K562 (cell line): ENCODE results near the gene ADAM15. TPM values are rescaled to one million over a fixed set of nuclear protein-coding genes. Genes with fewer than 3 reads are reported as not detected.

Experiments
- JUN ChIP-seq, 2 experiments: sonication (generic) in 1 of 2; formaldehyde crosslinking in 1 of 2; IDR thresholded peaks; 2 replicates each; pipeline versions ENCODE4 v1.6.1 to v1.8.0; 2012 to 2022; ENCODE audit warnings: borderline replicate concordance in 2 of 2, mild to moderate bottlenecking in 2 of 2, improper control_type of control experiment in 1 of 2, low read depth in 1 of 2, low read length in 1 of 2, missing genetic modification reagents in 1 of 2
- POLR2A ChIP-seq: fragments of 450-650 bp; conservative IDR thresholded peaks from 2 replicates; pipeline ENCODE4 v1.6.1; 2016
- RBM15 ChIP-seq: fragments of 200-400 bp; formaldehyde crosslinking; IDR thresholded peaks from 2 replicates; pipeline ENCODE4 v1.6.1; 2018; ENCODE audit warnings: mild to moderate bottlenecking, low read length, moderate library complexity; ENCODE audit not compliant: insufficient read depth
- SLC30A9 ChIP-seq: fragments of 250-450 bp; sonication (Bioruptor Pico); IDR thresholded peaks from 2 replicates; pipeline ENCODE4 v1.8.0; 2022; ENCODE audit warnings: mild to moderate bottlenecking, moderate library complexity
- SRSF3 ChIP-seq: fragments of 200-400 bp; formaldehyde crosslinking; IDR thresholded peaks from 2 replicates; pipeline ENCODE4 v1.6.1; 2016; ENCODE audit warnings: mild to moderate bottlenecking, low read length, moderate library complexity; ENCODE audit not compliant: insufficient read depth
- TCFL5 ChIP-seq: fragments of 250-450 bp; sonication (Bioruptor Pico); conservative IDR thresholded peaks from 2 replicates; pipeline ENCODE4 v1.6.1; 2021; ENCODE audit warnings: mild to moderate bottlenecking, moderate library complexity, matching md5 sums
- ZFP36 ChIP-seq: fragments of 150-350 bp; IDR thresholded peaks from 2 replicates; pipeline ENCODE4 v1.6.1; 2018; ENCODE audit warnings: low read length, low read depth; ENCODE audit not compliant: partially characterized antibody
- ZNF121 ChIP-seq: sonication (generic); formaldehyde crosslinking; conservative IDR thresholded peaks from 2 replicates; pipeline ENCODE4 v1.8.0; 2022; ENCODE audit warnings: missing genetic modification reagents
- ZNF140 ChIP-seq: fragments of 250-450 bp; sonication (Bioruptor Pico); IDR thresholded peaks from 2 replicates; pipeline ENCODE4 v1.8.0; 2021; ENCODE audit warnings: moderate library complexity, mild to moderate bottlenecking, inconsistent platforms
- ZNF436 ChIP-seq: fragments of 250-450, 450-650 bp; sonication (Bioruptor Pico); formaldehyde crosslinking; IDR thresholded peaks from 2 replicates; pipeline ENCODE4 v1.7.0; 2020; ENCODE audit warnings: mild to moderate bottlenecking
- polyA plus RNA-seq, 8 experiments: library from polyadenylated mRNA; depleted of rRNA in 4 of 8; stranded (reverse) in 5 of 8; unstranded in 3 of 8; fragments of >200 nt; fragmentation: Nextera tagmentation in 2 of 8; fragmentation: Illumina TruSeq in 1 of 8; extraction: Ambion mirVana in 2 of 8; extraction: Trizol in 1 of 8; gene quantifications; 2 replicates each; pipeline versions ENCODE4 v1.2.1 to v1.2.3, GENCODE V29; 2011 to 2014; ENCODE audit warnings: inconsistent platforms in 1 of 8, missing spikeins in 1 of 8
- total RNA-seq, 7 experiments: library from RNA; depleted of rRNA in 6 of 7; stranded (reverse); fragments of >200 nt in 6 of 7; fragmentation: Illumina TruSeq in 2 of 7; extraction: Trizol in 2 of 7; gene quantifications; 2 replicates each; pipeline versions ENCODE4 v1.2.1 to v1.2.3, GENCODE V29; 2011 to 2021; ENCODE audit warnings: low replicate concordance in 1 of 7
- TF ChIP-seq, protein P1 (sequence below): sonication (generic); formaldehyde crosslinking; IDR thresholded peaks from 2 replicates; pipeline ENCODE4 v1.8.0; 2022; ENCODE audit warnings: missing genetic modification reagents, mild to moderate bottlenecking, borderline replicate concordance
- TF ChIP-seq, protein P2 (sequence below), 2 experiments: fragments of 200-800 bp in 1 of 2; sonication (Bioruptor generic) in 1 of 2; sonication (generic) in 1 of 2; formaldehyde crosslinking in 1 of 2; IDR thresholded peaks in 1 of 2; conservative IDR thresholded peaks in 1 of 2; 2 replicates each; pipeline versions ENCODE4 v1.5.0 to v1.6.1; 2016 to 2020; ENCODE audit warnings: missing compliant biosample characterization in 1 of 2, missing genetic modification characterization in 1 of 2, missing genetic modification reagents in 1 of 2
- TF ChIP-seq, protein P3 (sequence below): fragments of 450-650 bp; formaldehyde crosslinking; IDR thresholded peaks from 2 replicates; pipeline ENCODE4 v1.4.0; 2020; ENCODE audit warnings: mild to moderate bottlenecking, mixed read lengths
- TF ChIP-seq, protein P4 (sequence below): fragments of 450-650 bp; formaldehyde crosslinking; IDR thresholded peaks from 2 replicates; pipeline ENCODE4 v1.4.0; 2020; ENCODE audit warnings: mild to moderate bottlenecking, moderate library complexity
- TF ChIP-seq, protein P5 (sequence below): fragments of 450-650 bp; IDR thresholded peaks from 2 replicates; pipeline ENCODE4 v1.7.1; 2018; ENCODE audit warnings: mild to moderate bottlenecking, low read depth; ENCODE audit not compliant: partially characterized antibody
- TF ChIP-seq, protein P6 (sequence below): IDR thresholded peaks from 2 replicates; pipeline ENCODE4 v1.6.1; 2012; ENCODE audit warnings: low read depth, low read length, improper control_type of control experiment, borderline replicate concordance

The ADAM15 gene
- total and polyA plus RNA-seq, 9 of the 15 experiments (the other 6 are each of a cell fraction or from before 2014, with no cell fraction given), result 0.69 to 72.3 (median 32.8) TPM

DNA sequence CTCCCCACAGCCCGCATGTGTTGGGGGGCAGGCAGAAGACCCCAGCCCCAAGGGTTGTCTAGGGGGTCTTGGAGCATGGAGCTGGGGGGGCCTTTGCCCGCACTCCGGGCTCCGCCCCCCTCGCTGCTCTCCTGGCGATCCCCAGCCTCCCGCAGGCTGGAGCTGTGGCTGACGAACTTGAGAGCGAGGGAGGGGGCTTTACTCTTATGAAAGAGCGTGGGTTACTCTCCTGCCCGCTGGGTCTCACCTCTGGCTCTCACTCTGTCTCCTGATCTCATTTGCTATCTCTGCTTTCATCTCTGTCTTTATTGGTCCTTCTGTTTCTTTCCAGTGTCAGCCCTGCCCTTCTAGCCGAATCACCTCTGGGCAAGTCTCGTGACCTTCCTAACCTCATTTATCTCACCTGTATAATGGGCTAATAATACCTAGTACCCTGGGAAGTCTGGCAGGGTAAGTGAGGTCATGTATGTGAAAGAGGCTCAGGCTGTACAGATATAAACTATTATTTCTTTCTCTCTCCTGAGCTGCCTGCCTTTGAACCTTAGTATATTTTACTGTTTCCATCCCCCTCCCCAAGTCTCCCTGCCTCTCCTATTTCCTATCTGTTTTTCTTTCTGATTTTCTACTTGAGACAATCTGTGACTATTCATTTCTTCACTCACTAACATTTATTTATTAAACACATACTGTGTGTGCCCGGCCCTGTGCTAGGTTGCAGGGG, 13.2 kb downstream of the ADAM15 start (continued):
- TF ChIP-seq RBM15 (no peak), ZFP36 (no peak), ZNF140 (CRISPR knock-in tag) (no peak), POLR2A (no peak), JUN (IDR thresholded peaks at IDR 0.05; ENCODE audit: borderline replicate concordance, low read depth, low read length) (no peak), JUN (CRISPR knock-in tag; IDR thresholded peaks at IDR 0.05; ENCODE audit: borderline replicate concordance) (no peak), SRSF3 (no peak), TCFL5 (CRISPR knock-in tag) (no peak), SLC30A9 (CRISPR knock-in tag) (no peak), ZNF121 (CRISPR knock-in tag) (no peak), ZNF436 (CRISPR knock-in tag) (no peak)
- TF ChIP-seq, protein P1, sequence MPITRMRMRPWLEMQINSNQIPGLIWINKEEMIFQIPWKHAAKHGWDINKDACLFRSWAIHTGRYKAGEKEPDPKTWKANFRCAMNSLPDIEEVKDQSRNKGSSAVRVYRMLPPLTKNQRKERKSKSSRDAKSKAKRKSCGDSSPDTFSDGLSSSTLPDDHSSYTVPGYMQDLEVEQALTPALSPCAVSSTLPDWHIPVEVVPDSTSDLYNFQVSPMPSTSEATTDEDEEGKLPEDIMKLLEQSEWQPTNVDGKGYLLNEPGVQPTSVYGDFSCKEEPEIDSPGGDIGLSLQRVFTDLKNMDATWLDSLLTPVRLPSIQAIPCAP (CRISPR knock-in tag), result no peak
- TF ChIP-seq, protein P2, sequence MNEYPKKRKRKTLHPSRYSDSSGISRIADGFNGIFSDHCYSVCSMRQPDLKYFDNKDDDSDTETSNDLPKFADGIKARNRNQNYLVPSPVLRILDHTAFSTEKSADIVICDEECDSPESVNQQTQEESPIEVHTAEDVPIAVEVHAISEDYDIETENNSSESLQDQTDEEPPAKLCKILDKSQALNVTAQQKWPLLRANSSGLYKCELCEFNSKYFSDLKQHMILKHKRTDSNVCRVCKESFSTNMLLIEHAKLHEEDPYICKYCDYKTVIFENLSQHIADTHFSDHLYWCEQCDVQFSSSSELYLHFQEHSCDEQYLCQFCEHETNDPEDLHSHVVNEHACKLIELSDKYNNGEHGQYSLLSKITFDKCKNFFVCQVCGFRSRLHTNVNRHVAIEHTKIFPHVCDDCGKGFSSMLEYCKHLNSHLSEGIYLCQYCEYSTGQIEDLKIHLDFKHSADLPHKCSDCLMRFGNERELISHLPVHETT (CRISPR knock-in tag; conservative IDR thresholded peaks at IDR 0.05 in 1 of 2, IDR thresholded peaks at IDR 0.05 in 1 of 2), result no peak
- TF ChIP-seq, protein P3, sequence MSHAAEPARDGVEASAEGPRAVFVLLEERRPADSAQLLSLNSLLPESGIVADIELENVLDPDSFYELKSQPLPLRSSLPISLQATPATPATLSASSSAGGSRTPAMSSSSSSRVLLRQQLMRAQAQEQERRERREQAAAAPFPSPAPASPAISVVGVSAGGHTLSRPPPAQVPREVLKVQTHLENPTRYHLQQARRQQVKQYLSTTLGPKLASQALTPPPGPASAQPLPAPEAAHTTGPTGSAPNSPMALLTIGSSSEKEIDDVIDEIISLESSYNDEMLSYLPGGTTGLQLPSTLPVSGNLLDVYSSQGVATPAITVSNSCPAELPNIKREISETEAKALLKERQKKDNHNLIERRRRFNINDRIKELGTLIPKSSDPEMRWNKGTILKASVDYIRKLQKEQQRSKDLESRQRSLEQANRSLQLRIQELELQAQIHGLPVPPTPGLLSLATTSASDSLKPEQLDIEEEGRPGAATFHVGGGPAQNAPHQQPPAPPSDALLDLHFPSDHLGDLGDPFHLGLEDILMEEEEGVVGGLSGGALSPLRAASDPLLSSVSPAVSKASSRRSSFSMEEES (CRISPR knock-in tag), result peak; percentile 53
- TF ChIP-seq, protein P4, sequence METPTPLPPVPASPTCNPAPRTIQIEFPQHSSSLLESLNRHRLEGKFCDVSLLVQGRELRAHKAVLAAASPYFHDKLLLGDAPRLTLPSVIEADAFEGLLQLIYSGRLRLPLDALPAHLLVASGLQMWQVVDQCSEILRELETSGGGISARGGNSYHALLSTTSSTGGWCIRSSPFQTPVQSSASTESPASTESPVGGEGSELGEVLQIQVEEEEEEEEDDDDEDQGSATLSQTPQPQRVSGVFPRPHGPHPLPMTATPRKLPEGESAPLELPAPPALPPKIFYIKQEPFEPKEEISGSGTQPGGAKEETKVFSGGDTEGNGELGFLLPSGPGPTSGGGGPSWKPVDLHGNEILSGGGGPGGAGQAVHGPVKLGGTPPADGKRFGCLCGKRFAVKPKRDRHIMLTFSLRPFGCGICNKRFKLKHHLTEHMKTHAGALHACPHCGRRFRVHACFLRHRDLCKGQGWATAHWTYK (CRISPR knock-in tag), result no peak
- TF ChIP-seq, protein P5, sequence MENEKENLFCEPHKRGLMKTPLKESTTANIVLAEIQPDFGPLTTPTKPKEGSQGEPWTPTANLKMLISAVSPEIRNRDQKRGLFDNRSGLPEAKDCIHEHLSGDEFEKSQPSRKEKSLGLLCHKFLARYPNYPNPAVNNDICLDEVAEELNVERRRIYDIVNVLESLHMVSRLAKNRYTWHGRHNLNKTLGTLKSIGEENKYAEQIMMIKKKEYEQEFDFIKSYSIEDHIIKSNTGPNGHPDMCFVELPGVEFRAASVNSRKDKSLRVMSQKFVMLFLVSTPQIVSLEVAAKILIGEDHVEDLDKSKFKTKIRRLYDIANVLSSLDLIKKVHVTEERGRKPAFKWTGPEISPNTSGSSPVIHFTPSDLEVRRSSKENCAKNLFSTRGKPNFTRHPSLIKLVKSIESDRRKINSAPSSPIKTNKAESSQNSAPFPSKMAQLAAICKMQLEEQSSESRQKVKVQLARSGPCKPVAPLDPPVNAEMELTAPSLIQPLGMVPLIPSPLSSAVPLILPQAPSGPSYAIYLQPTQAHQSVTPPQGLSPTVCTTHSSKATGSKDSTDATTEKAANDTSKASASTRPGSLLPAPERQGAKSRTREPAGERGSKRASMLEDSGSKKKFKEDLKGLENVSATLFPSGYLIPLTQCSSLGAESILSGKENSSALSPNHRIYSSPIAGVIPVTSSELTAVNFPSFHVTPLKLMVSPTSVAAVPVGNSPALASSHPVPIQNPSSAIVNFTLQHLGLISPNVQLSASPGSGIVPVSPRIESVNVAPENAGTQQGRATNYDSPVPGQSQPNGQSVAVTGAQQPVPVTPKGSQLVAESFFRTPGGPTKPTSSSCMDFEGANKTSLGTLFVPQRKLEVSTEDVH, result no peak
- TF ChIP-seq, protein P6, sequence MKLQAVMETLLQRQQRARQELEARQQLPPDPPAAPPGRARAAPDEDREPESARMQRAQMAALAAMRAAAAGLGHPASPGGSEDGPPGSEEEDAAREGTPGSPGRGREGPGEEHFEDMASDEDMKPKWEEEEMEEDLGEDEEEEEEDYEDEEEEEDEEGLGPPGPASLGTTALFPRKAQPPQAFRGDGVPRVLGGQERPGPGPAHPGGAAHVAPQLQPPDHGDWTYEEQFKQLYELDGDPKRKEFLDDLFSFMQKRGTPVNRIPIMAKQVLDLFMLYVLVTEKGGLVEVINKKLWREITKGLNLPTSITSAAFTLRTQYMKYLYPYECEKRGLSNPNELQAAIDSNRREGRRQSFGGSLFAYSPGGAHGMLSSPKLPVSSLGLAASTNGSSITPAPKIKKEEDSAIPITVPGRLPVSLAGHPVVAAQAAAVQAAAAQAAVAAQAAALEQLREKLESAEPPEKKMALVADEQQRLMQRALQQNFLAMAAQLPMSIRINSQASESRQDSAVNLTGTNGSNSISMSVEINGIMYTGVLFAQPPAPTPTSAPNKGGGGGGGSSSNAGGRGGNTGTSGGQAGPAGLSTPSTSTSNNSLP, result no peak
